Activated CD4-positive, alpha-beta memory T cell treated with anti-CD3 and anti-CD28 coated beads, Interleukin-2, amount 10 ng/mL, durations not matched to agents 7 days and 5 days (primary cell): ENCODE results near the gene CTH. TPM values are rescaled to one million over a fixed set of nuclear protein-coding genes. Genes with fewer than 3 reads are reported as not detected.
"Not testable (repeated sequence)": the region's sequence is repeated elsewhere in the genome, so short reads cannot be mapped to it uniquely, and the experiment has no call there.

Source experiments
- CTCF ChIA-PET: fragments of 350-600 bp; sonication (Branson Sonifier 250); formaldehyde crosslinking; loops from one replicate; lab custom pipeline; 2021; ENCODE audit warnings: antibody characterized with exemption, inconsistent platforms; lab: Charles Lee
- POLR2A ChIA-PET: fragments of 350-600 bp; sonication (Branson Sonifier 250); formaldehyde crosslinking; loops from one replicate; lab custom pipeline; 2021; ENCODE audit warnings: antibody characterized with exemption; lab: Charles Lee
- DNase-seq: peaks from one replicate; pipeline ENCODE4 v3.0.0-alpha.2; 2020
- H3K27ac Mint-ChIP-seq: one replicate; pipeline ENCODE4 v1.8.0; 2021; ENCODE audit warnings: mild to moderate bottlenecking, mixed read lengths
- H3K27me3 Mint-ChIP-seq: one replicate; pipeline ENCODE4 v1.8.0; 2021; ENCODE audit warnings: mixed read lengths
- H3K36me3 Mint-ChIP-seq: one replicate; pipeline ENCODE4 v1.8.0; 2021; ENCODE audit warnings: low read depth, mixed read lengths
- H3K4me1 Mint-ChIP-seq: one replicate; pipeline ENCODE4 v1.8.0; 2021; ENCODE audit warnings: mixed read lengths
- H3K4me3 Mint-ChIP-seq: one replicate; pipeline ENCODE4 v1.8.0; 2021; ENCODE audit warnings: mild to moderate bottlenecking, mixed read lengths
- H3K9me3 Mint-ChIP-seq: one replicate; pipeline ENCODE4 v1.8.0; 2021; ENCODE audit warnings: mixed read lengths
- total RNA-seq, 2 experiments: library from RNA; stranded (reverse); gene quantifications; one replicate each; pipeline ENCODE4 v1.2.3, GENCODE V29; 2021

Gene CTH
- total RNA-seq, 2 experiments from 2014 or later, result 14.6 to 16.6 TPM

DNA sequence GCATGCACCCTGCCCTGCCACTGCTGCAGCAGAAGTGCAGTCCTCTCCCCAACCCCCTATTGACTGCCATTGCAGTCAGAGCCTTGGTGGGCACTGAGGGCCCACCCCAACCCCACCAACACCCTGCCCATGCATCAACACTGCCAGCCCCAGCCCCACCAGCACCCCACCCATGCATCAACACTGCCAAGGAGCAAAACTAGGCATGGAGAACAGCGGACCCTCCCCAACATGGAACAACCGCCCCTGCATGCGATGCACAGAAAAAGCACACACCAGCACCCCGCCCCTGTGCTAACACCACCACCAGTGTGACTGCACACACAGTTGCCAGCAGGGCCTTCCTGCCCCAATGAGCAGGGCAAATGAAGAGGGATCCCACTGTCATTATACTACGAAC, 57.1 kb downstream of the CTH start:
- H3K9me3 Mint-ChIP-seq, result no peaks in the 10 kb centered on the region
- ChIA-PET POLR2A (no interaction called here), CTCF (no interaction called here)
- no peak overlapping the region for H3K27ac Mint-ChIP-seq
- H3K36me3 Mint-ChIP-seq, result no peaks in the 10 kb centered on the region
- H3K4me3 Mint-ChIP-seq, result no peak overlapping the region
- H3K4me1 Mint-ChIP-seq, result no peaks in the 10 kb centered on the region
- H3K27me3 Mint-ChIP-seq, result peaks cover 11% of the 10 kb centered on the region
- DNase-seq, result no peak

DNA sequence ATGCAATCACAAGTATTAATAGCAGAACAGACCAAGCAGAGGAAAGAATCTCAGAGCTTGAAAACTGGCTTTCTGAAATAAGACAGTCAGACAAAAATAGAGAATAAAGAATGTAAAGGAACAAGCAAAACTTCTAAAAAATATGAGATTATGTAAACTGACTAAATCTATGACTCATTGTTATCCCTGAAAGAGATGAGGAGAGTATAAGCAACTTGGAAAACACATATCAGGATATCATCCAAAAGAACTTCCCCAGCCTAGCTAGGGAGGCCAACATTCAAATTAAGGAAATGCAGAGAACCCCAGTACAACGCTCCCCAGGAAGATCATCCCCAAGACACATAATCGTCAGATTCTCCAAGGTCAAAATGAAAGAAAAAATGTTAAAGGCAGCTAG, 58.1 kb downstream of the CTH start:
- H3K9me3 Mint-ChIP-seq, H3K4me3 Mint-ChIP-seq, H3K27ac Mint-ChIP-seq, DNase-seq, CTCF ChIA-PET, H3K36me3 Mint-ChIP-seq, POLR2A ChIA-PET, H3K4me1 Mint-ChIP-seq: not testable (repeated sequence)
- H3K27me3 Mint-ChIP-seq, result peaks cover 11% of the 10 kb centered on the region

DNA sequence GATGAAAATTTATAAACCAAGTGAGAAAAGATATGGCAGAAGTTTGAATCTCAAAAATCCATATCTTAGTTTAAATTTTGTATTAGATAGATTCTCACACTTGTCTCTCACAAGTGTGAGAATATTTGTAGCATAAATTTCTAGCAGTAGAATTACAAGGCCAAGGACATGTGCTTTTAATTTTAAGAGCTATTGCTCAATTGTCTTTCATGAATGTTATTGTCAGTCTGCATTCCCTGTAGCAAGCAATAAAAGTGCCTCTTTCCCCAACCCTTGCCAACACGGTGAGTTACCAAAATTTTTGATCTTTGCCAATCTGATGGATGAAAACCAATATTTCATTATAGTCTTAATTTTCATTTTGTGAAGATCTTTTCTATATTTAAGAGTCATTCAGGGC, 64.0 kb downstream of the CTH start:
- ChIA-PET POLR2A (no interaction called here), CTCF (no interaction called here)
- Mint-ChIP-seq H3K4me1 (no peaks in the 10 kb centered on the region), H3K27me3 (peaks cover 7% of the 10 kb centered on the region), H3K4me3 (no peak overlapping the region), H3K9me3 (no peaks in the 10 kb centered on the region), H3K36me3 (no peaks in the 10 kb centered on the region), H3K27ac (no peak overlapping the region)
- DNase-seq, result no peak

DNA sequence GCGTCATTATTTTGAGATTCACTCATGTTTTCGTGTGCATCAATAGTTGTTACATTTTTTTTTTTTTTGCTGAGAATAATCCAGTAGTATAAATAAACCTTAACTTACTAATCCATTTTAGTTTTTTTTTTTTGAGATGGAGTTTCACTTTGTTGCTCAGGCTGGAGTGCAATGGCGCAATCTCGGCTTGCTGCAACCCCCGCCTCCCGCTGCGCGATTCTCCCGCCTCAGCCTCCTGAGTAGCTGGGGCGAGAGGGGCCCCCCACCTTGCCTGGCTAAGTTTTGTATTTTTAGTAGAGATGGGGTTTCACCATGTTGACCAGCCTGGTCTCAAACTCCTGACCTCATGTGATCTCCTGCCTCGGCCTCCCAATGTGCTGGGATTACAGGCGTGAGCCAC, 66.0 kb downstream of the CTH start:
- POLR2A ChIA-PET, result no interaction called here
- CTCF ChIA-PET, result no interaction called here
- Mint-ChIP-seq H3K4me3 (no peak overlapping the region), H3K9me3 (no peaks in the 10 kb centered on the region), H3K4me1 (no peaks in the 10 kb centered on the region), H3K27ac (no peak overlapping the region), H3K27me3 (no peaks in the 10 kb centered on the region), H3K36me3 (no peaks in the 10 kb centered on the region)
- DNase-seq, result no peak

DNA sequence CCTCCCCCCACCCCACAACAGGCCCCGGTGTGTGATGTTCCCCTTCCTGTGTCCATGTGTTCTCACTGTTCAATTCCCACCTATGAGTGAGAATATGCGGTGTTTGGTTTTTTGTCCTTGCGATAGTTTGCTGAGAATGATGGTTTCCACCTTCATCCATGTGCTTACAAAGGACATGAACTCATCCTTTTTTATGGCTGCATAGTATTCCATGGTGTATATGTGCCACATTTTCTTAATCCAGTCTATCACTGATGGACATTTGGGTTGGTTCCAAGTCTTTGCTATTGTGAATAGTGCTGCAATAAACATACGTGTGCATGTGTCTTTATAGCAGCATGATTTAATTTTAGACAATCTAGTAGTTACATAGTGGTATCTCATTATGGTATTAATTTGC, 66.8 kb downstream of the CTH start:
- H3K36me3 Mint-ChIP-seq, H3K27me3 Mint-ChIP-seq, CTCF ChIA-PET, H3K9me3 Mint-ChIP-seq, DNase-seq, POLR2A ChIA-PET, H3K4me1 Mint-ChIP-seq, H3K4me3 Mint-ChIP-seq, H3K27ac Mint-ChIP-seq: not testable (repeated sequence)

DNA sequence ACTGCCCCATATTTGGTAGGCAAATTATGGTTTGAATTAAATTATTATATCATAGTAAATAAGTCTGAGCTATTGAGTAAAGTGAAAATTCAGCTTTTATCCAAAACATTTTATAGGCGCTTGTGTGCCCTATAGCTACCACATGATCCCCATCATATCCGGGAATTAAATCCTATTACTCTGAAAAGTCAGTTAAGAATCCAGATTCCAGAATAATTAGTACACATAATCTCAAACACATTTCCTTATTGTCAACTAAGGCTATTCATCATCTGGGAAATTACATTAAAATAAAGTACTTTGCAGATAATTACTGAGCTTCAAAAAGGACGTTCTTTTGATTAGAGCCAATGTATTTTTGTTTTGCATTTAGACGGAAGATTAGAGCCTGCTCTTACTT, 72.3 kb downstream of the CTH start:
- POLR2A ChIA-PET, result no interaction called here
- H3K4me1 Mint-ChIP-seq, result peaks cover 2% of the 10 kb centered on the region
- no peaks in the 10 kb centered on the region for H3K9me3 Mint-ChIP-seq
- no peak overlapping the region for H3K4me3 Mint-ChIP-seq
- H3K27ac Mint-ChIP-seq, result no peak overlapping the region
- CTCF ChIA-PET, result no interaction called here
- H3K36me3 Mint-ChIP-seq, result no peaks in the 10 kb centered on the region
- no peaks in the 10 kb centered on the region for H3K27me3 Mint-ChIP-seq
- DNase-seq, result no peak

DNA sequence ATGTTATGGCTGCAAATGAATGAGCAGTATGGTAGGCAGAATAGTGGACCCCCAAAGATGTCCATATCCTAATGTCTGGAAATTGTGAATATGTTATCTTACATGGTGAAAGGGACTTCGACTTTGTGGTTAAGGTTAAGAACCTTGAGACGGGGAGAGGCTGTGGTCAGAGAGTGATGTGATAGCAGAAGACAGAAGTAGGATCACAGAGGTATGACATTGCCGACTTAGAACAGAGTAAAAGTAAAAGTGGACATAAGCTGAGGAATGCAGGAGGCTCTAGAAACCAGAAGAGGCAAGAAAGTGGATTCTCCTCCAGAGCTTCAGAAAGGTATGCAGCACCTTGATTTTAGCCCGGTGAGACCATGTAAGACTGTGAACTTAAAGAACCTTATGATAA, 74.6 kb downstream of the CTH start:
- Mint-ChIP-seq H3K27ac (no peak overlapping the region), H3K36me3 (no peaks in the 10 kb centered on the region), H3K9me3 (no peaks in the 10 kb centered on the region), H3K4me3 (no peak overlapping the region), H3K4me1 (peaks cover 2% of the 10 kb centered on the region), H3K27me3 (no peaks in the 10 kb centered on the region)
- CTCF ChIA-PET, result no interaction called here
- DNase-seq, result no peak
- POLR2A ChIA-PET, result no interaction called here

DNA sequence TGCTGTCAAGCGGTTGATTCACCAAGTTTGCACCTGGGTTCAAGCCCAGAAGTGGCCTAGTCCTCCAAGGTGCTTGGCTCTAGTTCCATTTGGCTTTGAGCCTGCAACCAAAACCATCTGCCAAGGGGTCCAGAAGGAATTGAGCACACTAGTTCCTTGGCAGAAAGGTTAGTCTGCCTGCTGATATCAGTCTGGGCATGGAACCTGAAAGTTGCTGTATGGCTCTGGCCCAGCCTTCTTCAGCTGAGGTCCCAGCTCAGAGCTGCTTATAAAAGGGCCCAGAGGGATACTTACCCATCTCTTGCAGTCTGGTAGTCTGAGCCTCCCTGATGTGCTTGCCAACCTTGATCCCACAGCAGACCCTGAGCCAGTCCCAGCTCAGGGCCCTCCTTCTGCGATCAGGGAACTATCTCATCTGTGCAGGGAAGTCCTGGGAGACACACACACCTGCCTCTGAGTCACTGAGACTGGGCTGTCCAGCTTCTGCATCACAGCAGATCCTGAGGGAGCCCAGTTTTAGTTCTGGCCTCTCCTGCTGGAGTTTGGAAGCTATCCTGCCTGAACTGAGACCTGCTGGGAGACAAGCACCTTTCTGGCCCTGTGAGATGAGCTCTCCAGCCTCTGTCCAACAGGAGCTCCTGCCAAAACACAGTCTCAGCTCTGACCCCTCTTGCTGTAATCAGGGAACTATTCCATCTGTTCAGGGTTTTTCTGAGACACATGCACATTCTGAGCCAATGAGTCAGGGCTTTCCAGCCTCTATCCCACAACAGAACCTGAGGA, 75.8 kb downstream of the CTH start:
- ChIA-PET CTCF (interaction anchor here (0.9 kb wide), 1 partner anchor 353 kb away, joined by 5 read pairs; no protein-coding TSS in a partner anchor), POLR2A (no interaction called here)
- Mint-ChIP-seq H3K36me3 (no peaks in the 10 kb centered on the region), H3K9me3 (no peaks in the 10 kb centered on the region), H3K27me3 (peaks cover 12% of the 10 kb centered on the region), H3K4me1 (peaks cover 2% of the 10 kb centered on the region), H3K4me3 (no peak overlapping the region), H3K27ac (no peak overlapping the region)
- no peak for DNase-seq

DNA sequence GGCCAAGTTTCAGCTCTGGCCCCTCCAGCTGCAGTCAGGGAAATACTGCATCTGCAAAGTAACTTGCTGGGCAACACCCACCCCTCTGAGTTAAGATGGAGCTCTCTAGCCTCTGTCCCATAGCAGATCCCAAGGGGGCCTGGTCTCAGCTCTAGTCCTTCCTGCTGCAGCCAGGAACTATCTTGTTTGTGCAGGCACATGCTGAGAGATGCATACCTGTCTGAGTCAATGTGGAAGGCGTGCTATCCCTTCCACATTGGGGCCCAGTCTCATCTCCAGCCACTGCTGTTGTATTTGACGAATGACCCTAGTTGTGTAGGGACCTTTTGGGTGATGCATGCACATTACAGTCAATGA, 76.4 kb downstream of the CTH start:
- H3K27me3 Mint-ChIP-seq, result peaks cover 14% of the 10 kb centered on the region
- DNase-seq, result no peak
- ChIA-PET CTCF (interaction anchor here (0.9 kb wide), 1 partner anchor 353 kb away, joined by 5 read pairs; no protein-coding TSS in a partner anchor), POLR2A (no interaction called here)
- no peak overlapping the region for H3K27ac Mint-ChIP-seq
- H3K4me1 Mint-ChIP-seq, result peaks cover 2% of the 10 kb centered on the region
- no peaks in the 10 kb centered on the region for H3K9me3 Mint-ChIP-seq
- no peak overlapping the region for H3K4me3 Mint-ChIP-seq
- H3K36me3 Mint-ChIP-seq, result no peaks in the 10 kb centered on the region

DNA sequence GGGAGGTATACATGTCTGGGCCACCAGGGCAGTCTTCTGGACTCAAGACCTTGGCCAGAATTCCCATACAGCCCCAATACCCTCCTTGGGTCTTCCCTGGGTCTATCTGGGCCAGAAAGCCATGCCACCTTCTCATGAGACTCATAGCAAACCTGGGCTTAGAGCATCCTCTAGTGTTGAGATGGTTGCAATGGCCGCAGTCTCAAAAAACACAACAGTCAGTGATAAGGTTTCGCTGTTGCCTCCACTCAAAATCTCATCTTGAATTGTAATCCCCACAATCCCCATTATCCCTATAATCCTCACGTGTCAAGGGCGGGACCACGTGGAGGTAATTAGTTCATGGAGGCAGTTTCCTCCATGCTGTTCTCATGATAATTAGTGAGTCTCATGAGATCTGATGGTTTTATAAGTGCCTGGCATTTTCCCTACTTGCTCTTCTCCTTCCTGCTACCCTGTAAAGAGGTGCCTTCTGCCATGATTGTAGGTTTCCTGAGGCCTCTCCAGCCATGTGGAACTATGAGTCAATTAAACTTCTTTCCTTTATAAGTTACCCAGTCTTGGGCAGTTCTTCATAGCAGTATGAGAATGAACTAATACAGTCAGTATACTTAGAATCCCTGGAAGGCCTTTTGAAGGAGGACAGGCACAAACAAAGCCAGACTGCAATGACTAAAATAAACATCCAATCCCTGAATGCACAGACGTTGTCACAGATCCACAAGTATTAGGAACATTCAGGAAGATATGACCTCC, 77.0 kb downstream of the CTH start:
- H3K27me3 Mint-ChIP-seq, result peaks cover 14% of the 10 kb centered on the region
- ChIA-PET CTCF (interaction anchor here (0.9 kb wide), 1 partner anchor 354 kb away, joined by 5 read pairs; no protein-coding TSS in a partner anchor), POLR2A (no interaction called here)
- H3K9me3 Mint-ChIP-seq, result no peaks in the 10 kb centered on the region
- H3K36me3 Mint-ChIP-seq, result no peaks in the 10 kb centered on the region
- DNase-seq, result peak; percentile 22
- no peak overlapping the region for H3K27ac Mint-ChIP-seq
- peaks cover 2% of the 10 kb centered on the region for H3K4me1 Mint-ChIP-seq
- H3K4me3 Mint-ChIP-seq, result no peak overlapping the region

Other genes starting within 250 kb of the CTH start
- gene LRRC40, start 205.7 kb upstream of the CTH start, total RNA-seq, result 10 to 100 TPM; 19.1 to 20.0 TPM
- gene SRSF11, start 189.9 kb upstream of the CTH start, total RNA-seq, result 100 to 1,000 TPM; 177 to 178 TPM
- 10 to 100 TPM; 24.1 to 24.9 TPM for gene ANKRD13C, start 56.5 kb upstream of the CTH start, total RNA-seq